OCI-LY1 (cell line): ENCODE measurements around the gene IGFALS.
A peak's percentile ranks its signal among the peaks of the same experiment; 100 is the strongest.

Experiments
- H2AFZ ChIP-seq: fragments of 200-600 bp; sonication (generic), shearing (Covaris generic); 2 replicates; pipeline ENCODE4 v1.6.0; 2014; ENCODE audit warnings: antibody characterized with exemption, mild to moderate bottlenecking, low read length
- H3F3A ChIP-seq: fragments of 200-600 bp; sonication (generic), shearing (Covaris generic); 2 replicates; pipeline ENCODE4 v1.6.0; 2014; ENCODE audit warnings: mild to moderate bottlenecking, antibody characterized with exemption, low read length, moderate library complexity; ENCODE audit not compliant: insufficient read depth
- H3K27ac ChIP-seq: fragments of 200-600 bp; sonication (generic); 2 replicates; pipeline ENCODE4 v1.5.1; 2014; ENCODE audit warnings: low read length, mixed run types, mild to moderate bottlenecking, low read depth; ENCODE audit not compliant: poor library complexity, severe bottlenecking
- H3K27me3 ChIP-seq: fragments of 200-600 bp; sonication (generic); 2 replicates; pipeline ENCODE4 v1.6.0; 2014; ENCODE audit warnings: antibody characterized with exemption, mild to moderate bottlenecking, low read length, moderate library complexity; ENCODE audit not compliant: insufficient read depth
- H3K36me3 ChIP-seq: fragments of 200-600 bp; sonication (generic); 2 replicates; pipeline ENCODE4 v1.6.1; 2014; ENCODE audit warnings: mild to moderate bottlenecking, antibody characterized with exemption, low read length, moderate library complexity, mixed read lengths; ENCODE audit not compliant: insufficient read depth
- H3K4me1 ChIP-seq: fragments of 200-600 bp; sonication (generic); 2 replicates; pipeline ENCODE4 v1.5.1; 2014; ENCODE audit warnings: mild to moderate bottlenecking, low read length, moderate library complexity; ENCODE audit not compliant: insufficient read depth, severe bottlenecking
- H3K4me2 ChIP-seq: fragments of 200-600 bp; sonication (generic), shearing (Covaris generic); 2 replicates; pipeline ENCODE4 v1.6.1; 2014; ENCODE audit warnings: low read length
- H3K4me3 ChIP-seq: fragments of 200-600 bp; sonication (generic); 2 replicates; pipeline ENCODE4 v1.5.1; 2014; ENCODE audit warnings: low read length, low read depth, mild to moderate bottlenecking, mixed read lengths; ENCODE audit not compliant: poor library complexity, severe bottlenecking
- H3K79me2 ChIP-seq: fragments of 200-600 bp; shearing (Covaris generic); 2 replicates; pipeline ENCODE4 v1.6.1; 2016; ENCODE audit warnings: mixed run types, low read length, mixed read lengths; ENCODE audit not compliant: insufficient read depth
- H3K9ac ChIP-seq: fragments of 200-600 bp; sonication (generic), shearing (Covaris generic); 2 replicates; pipeline ENCODE4 v1.6.1; 2014; ENCODE audit warnings: mild to moderate bottlenecking, low read length, mixed read lengths
- H3K9me2 ChIP-seq: fragments of 200-600 bp; sonication (generic), shearing (Covaris generic); 2 replicates; pipeline ENCODE4 v1.6.1; 2014; ENCODE audit warnings: low read depth, mild to moderate bottlenecking, low read length, mixed read lengths
- H3K9me3 ChIP-seq: fragments of 200-600 bp; shearing (Covaris generic); 2 replicates; pipeline ENCODE4 v1.6.1; 2014; ENCODE audit warnings: low read length, mixed read lengths
- H4K20me1 ChIP-seq: fragments of 200-600 bp; sonication (generic), shearing (Covaris generic); 2 replicates; pipeline ENCODE4 v1.6.0; 2016; ENCODE audit warnings: mild to moderate bottlenecking, low read length; ENCODE audit not compliant: insufficient read depth
- EZH2 ChIP-seq: fragments of 200-600 bp; sonication (generic), shearing (Covaris generic); IDR thresholded peaks from 2 replicates; pipeline ENCODE4 v1.8.0; 2017; ENCODE audit warnings: borderline replicate concordance, mixed run types, mild to moderate bottlenecking, antibody characterized with exemption, low read length, moderate library complexity, mixed read lengths
- TF ChIP-seq, protein P1 (sequence below): fragments of 200-600 bp; sonication (generic), shearing (Covaris generic); IDR thresholded peaks from 2 replicates; pipeline ENCODE4 v1.5.1; 2017; ENCODE audit warnings: mild to moderate bottlenecking, antibody characterized with exemption, low read length, moderate library complexity, mixed read lengths

IGFALS gene

GRCh38 chr16:1781758-1782407 lies 11.6 kb downstream of the IGFALS start:
- Histone ChIP-seq H3K4me3 (peak overlapping the region; percentile 97), H3F3A (0 out of 2 replicates have a peak, but pooled peaks cover 3% of the 10 kb centered on the region), H3K36me3 (peaks cover 58% of the 10 kb centered on the region), H3K9me3 (no peaks in the 10 kb centered on the region), H3K79me2 (peaks cover 6% of the 10 kb centered on the region), H3K27me3 (no peaks in the 10 kb centered on the region), H4K20me1 (no peaks in the 10 kb centered on the region), H3K27ac (peak overlapping the region; percentile 30), H3K4me2 (peak overlapping the region; percentile 82), H3K4me1 (peaks cover 20% of the 10 kb centered on the region), H3K9me2 (no peaks in the 10 kb centered on the region), H3K9ac (peak overlapping the region; percentile 73), H2AFZ (no peak overlapping the region)
- no peak for TF ChIP-seq EZH2
- TF ChIP-seq, protein P1, sequence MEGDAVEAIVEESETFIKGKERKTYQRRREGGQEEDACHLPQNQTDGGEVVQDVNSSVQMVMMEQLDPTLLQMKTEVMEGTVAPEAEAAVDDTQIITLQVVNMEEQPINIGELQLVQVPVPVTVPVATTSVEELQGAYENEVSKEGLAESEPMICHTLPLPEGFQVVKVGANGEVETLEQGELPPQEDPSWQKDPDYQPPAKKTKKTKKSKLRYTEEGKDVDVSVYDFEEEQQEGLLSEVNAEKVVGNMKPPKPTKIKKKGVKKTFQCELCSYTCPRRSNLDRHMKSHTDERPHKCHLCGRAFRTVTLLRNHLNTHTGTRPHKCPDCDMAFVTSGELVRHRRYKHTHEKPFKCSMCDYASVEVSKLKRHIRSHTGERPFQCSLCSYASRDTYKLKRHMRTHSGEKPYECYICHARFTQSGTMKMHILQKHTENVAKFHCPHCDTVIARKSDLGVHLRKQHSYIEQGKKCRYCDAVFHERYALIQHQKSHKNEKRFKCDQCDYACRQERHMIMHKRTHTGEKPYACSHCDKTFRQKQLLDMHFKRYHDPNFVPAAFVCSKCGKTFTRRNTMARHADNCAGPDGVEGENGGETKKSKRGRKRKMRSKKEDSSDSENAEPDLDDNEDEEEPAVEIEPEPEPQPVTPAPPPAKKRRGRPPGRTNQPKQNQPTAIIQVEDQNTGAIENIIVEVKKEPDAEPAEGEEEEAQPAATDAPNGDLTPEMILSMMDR, result no peak

DNA sequence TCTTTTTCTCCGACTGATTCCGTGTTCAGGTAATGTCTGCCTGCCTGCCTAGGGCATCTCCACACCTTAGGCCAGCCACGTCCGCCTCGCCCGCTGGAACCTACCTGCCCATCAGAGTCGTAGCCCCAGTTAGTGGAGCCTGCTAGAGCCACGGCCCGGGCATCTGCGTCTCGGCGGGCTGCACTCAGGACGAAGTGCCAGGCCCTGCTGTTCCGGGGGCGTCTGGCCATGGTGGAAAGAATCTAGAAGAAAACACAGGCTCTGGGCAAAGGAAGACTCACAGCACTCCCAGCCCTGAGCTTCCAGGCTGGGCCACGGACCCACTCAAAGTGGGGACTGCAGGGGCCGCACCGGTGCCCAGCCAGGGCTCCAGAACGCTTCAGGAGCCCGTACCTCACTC lies 12.3 kb downstream of the IGFALS start:
- no peaks in the 10 kb centered on the region for H3K27me3 ChIP-seq
- H3K36me3 ChIP-seq, result peaks cover 58% of the 10 kb centered on the region
- H3K79me2 ChIP-seq, result peaks cover 6% of the 10 kb centered on the region
- peak overlapping the region; percentile 97 for H3K4me3 ChIP-seq
- TF ChIP-seq, protein P1, result no peak
- no peak for TF ChIP-seq EZH2
- H3K9ac ChIP-seq, result peak overlapping the region; percentile 73
- peaks cover 20% of the 10 kb centered on the region for H3K4me1 ChIP-seq
- no peaks in the 10 kb centered on the region for H3K9me2 ChIP-seq
- H3F3A ChIP-seq, result 0 out of 2 replicates have a peak, but pooled peaks cover 3% of the 10 kb centered on the region
- no peaks in the 10 kb centered on the region for H3K9me3 ChIP-seq
- peak overlapping the region; percentile 82 for H3K4me2 ChIP-seq
- H2AFZ ChIP-seq, result no peak overlapping the region
- H3K27ac ChIP-seq, result peak overlapping the region; percentile 30
- H4K20me1 ChIP-seq, result no peaks in the 10 kb centered on the region

DNA sequence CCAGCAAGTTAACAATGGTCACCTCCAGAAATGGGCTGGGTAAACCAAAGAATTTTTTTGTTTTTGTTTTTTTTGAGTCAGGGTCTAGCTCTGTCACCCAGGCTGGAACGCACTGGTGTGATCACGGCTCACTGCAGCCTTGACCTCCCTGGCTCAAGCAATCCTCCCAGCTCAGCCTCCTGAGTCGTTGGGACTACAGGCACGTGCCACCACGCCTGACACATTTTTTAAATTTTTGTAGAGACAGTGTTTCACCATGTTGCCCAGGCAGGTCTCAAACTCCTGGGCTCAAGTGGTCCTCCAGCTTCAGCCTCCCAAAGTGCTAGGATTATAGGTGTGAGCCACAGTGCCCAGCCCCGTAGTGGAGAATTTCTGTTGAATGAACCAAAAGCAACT lies 12.8 kb downstream of the IGFALS start:
- H3K9ac ChIP-seq, result peak overlapping the region; percentile 73; the same call in 1 of the 2 replicates
- H3K79me2 ChIP-seq, result peaks cover 6% of the 10 kb centered on the region
- 0 out of 2 replicates have a peak, but pooled peaks cover 3% of the 10 kb centered on the region for H3F3A ChIP-seq
- no peak overlapping the region for H2AFZ ChIP-seq
- peak overlapping the region; percentile 82; the same call in 1 of the 2 replicates for H3K4me2 ChIP-seq
- H3K4me3 ChIP-seq, result peak overlapping the region; percentile 97
- no peaks in the 10 kb centered on the region for H3K9me2 ChIP-seq
- H3K27me3 ChIP-seq, result no peaks in the 10 kb centered on the region
- peaks cover 20% of the 10 kb centered on the region for H3K4me1 ChIP-seq
- no peaks in the 10 kb centered on the region for H4K20me1 ChIP-seq
- no peak overlapping the region for H3K27ac ChIP-seq
- no peaks in the 10 kb centered on the region for H3K9me3 ChIP-seq
- TF ChIP-seq EZH2, result no peak
- TF ChIP-seq, protein P1, result no peak
- H3K36me3 ChIP-seq, result peaks cover 52% of the 10 kb centered on the region
